CD4-positive, CD25-positive, alpha-beta regulatory T cell (primary cell): Measurements from ENCODE around the gene USP28. TPM values are rescaled to one million over a fixed set of nuclear protein-coding genes. Genes with fewer than 3 reads are reported as not detected.

Source experiments
- ATAC-seq, 2 donors: fragments of 150-1000 bp; cut with Tn5 transposase; one replicate each; pipeline ENCODE4 v1.10.0; 2021; ENCODE audit warnings: low read depth in 2 of 2, moderate number of reproducible peaks in 2 of 2, moderate library complexity in 1 of 2
- DNase-seq, 3 donors: peaks; one replicate each; pipeline versions ENCODE4 v3.0.0 to v3.0.0-alpha.2; 2012 to 2022; ENCODE audit warnings: mixed read lengths in 1 of 3
- H3K27ac ChIP-seq: one replicate; pipeline ENCODE4 v1.7.0; 2013; ENCODE audit warnings: mild to moderate bottlenecking, low read length; ENCODE audit not compliant: insufficient read depth, poor library complexity, severe bottlenecking
- H3K27me3 ChIP-seq: one replicate; pipeline ENCODE4 v1.7.0; 2013; ENCODE audit warnings: low read length; ENCODE audit not compliant: control insufficient read depth, insufficient read depth
- H3K36me3 ChIP-seq: one replicate; pipeline ENCODE4 v1.7.0; 2013; ENCODE audit warnings: mild to moderate bottlenecking, low read length, moderate library complexity; ENCODE audit not compliant: control insufficient read depth, insufficient read depth
- H3K4me1 ChIP-seq: 2 replicates; pipeline ENCODE4 v1.7.0; 2013; ENCODE audit warnings: mild to moderate bottlenecking, low read length; ENCODE audit not compliant: insufficient read depth, control insufficient read depth, poor library complexity, severe bottlenecking
- H3K4me3 ChIP-seq: one replicate; pipeline ENCODE4 v1.7.0; 2013; ENCODE audit warnings: low read depth, mild to moderate bottlenecking, low read length, moderate library complexity
- H3K9me3 ChIP-seq, 2 experiments: 1 replicate in 1 of 2; 2 replicates in 1 of 2; pipeline ENCODE4 v1.7.0; 2013; ENCODE audit warnings: low read length in 2 of 2, mild to moderate bottlenecking in 1 of 2, moderate library complexity in 1 of 2; ENCODE audit not compliant: control insufficient read depth in 2 of 2
- H3K27ac Mint-ChIP-seq, 3 donors: one replicate each; pipeline ENCODE4 v1.8.0; 2020 to 2022; ENCODE audit warnings: mild to moderate bottlenecking in 3 of 3, mixed read lengths in 3 of 3, moderate library complexity in 2 of 3
- H3K27me3 Mint-ChIP-seq: one replicate; pipeline ENCODE4 v1.8.0; 2022; ENCODE audit warnings: mild to moderate bottlenecking, mixed read lengths
- H3K36me3 Mint-ChIP-seq: one replicate; pipeline ENCODE4 v1.8.0; 2020; ENCODE audit warnings: mixed read lengths
- H3K4me1 Mint-ChIP-seq, 4 donors: one replicate each; pipeline ENCODE4 v1.8.0; 2020 to 2022; ENCODE audit warnings: mixed read lengths in 4 of 4, mild to moderate bottlenecking in 1 of 4
- H3K4me3 Mint-ChIP-seq, 4 donors: one replicate each; pipeline ENCODE4 v1.8.0; 2020 to 2022; ENCODE audit warnings: mild to moderate bottlenecking in 4 of 4, mixed read lengths in 4 of 4, moderate library complexity in 3 of 4
- H3K9me3 Mint-ChIP-seq, 7 donors: one replicate each; pipeline ENCODE4 v1.8.0; 2020 to 2022; ENCODE audit warnings: mixed read lengths in 7 of 7, mild to moderate bottlenecking in 3 of 7, moderate library complexity in 2 of 7
- polyA plus RNA-seq, 4 donors: library from polyadenylated mRNA; unstranded; fragments of 300-500 nt; fragmentation: Illumina TruSeq; gene quantifications; one replicate each; pipeline ENCODE4 v1.2.3, GENCODE V29; 2021
- total RNA-seq: library from RNA; stranded (reverse); gene quantifications from one replicate; pipeline ENCODE4 v1.2.3, GENCODE V29; 2022

The USP28 gene
- total and polyA plus RNA-seq, 5 donors from 2014 or later: 20.7 to 29.9 (median 27.2) TPM

GRCh38 chr11:113781682-113782081 lies 93.7 kb downstream of the USP28 start:
- Histone ChIP-seq H3K27ac (no peak overlapping the region), H3K27me3 (peaks cover 11% of the 10 kb centered on the region), H3K9me3 (no peaks in the 10 kb centered on the region), H3K36me3 (no peaks in the 10 kb centered on the region), H3K4me3 (no peak overlapping the region), H3K4me1 (no peaks in the 10 kb centered on the region)
- Mint-ChIP-seq H3K36me3 (no peaks in the 10 kb centered on the region), H3K4me1 (no peaks in the 10 kb centered on the region), H3K27ac (no peak overlapping the region), H3K4me3 (no peak overlapping the region), H3K27me3 (peaks cover 52% of the 10 kb centered on the region), H3K9me3 (peaks cover 0 to 2% (median 0%) of the 10 kb centered on the region in 7 donors)
- ATAC-seq: no peak
- DNase-seq: no peak

GRCh38 chr11:113779496-113779895 lies 95.9 kb downstream of the USP28 start, which contains the start of gene CLDN25:
CLDN25 (plus strand) TSS chr11:113779796; CDS start chr11:113779796, 0 bp downstream.
- H3K4me3 Mint-ChIP-seq: no peak within 1 kb of the TSS
- Histone ChIP-seq H3K27me3 (peaks cover 17% of the 10 kb centered on the region), H3K4me1 (no peaks in the 10 kb centered on the region), H3K9me3 (no peaks in the 10 kb centered on the region), H3K4me3 (no peak within 1 kb of the TSS), H3K27ac (no peak within 1 kb of the TSS), H3K36me3 (no peaks in the 10 kb centered on the region)
- ATAC-seq (no peak), DNase-seq (no peak)
- H3K9me3 Mint-ChIP-seq: peaks cover 0 to 2% (median 0%) of the 10 kb centered on the region in 7 donors
- peaks cover 0 to 5% (median 0%) of the 10 kb centered on the region in 4 donors for H3K4me1 Mint-ChIP-seq
- no peaks in the 10 kb centered on the region for H3K36me3 Mint-ChIP-seq
- H3K27ac Mint-ChIP-seq: no peak within 1 kb of the TSS
- peaks cover 63% of the 10 kb centered on the region for H3K27me3 Mint-ChIP-seq

GRCh38 chr11:113778111-113778910 lies 97.1 kb downstream of the USP28 start:
- no peak overlapping the region for H3K4me3 Mint-ChIP-seq
- DNase-seq (no peak), ATAC-seq (no peak)
- no peaks in the 10 kb centered on the region for H3K36me3 ChIP-seq
- no peak overlapping the region for H3K27ac Mint-ChIP-seq
- peaks cover under 1% of the 10 kb centered on the region for H3K4me1 ChIP-seq
- H3K36me3 Mint-ChIP-seq: no peaks in the 10 kb centered on the region
- H3K4me3 ChIP-seq: no peak overlapping the region
- H3K9me3 ChIP-seq: no peaks in the 10 kb centered on the region
- H3K27me3 Mint-ChIP-seq: peaks cover 58% of the 10 kb centered on the region
- H3K27ac ChIP-seq: no peak overlapping the region
- peaks cover 17% of the 10 kb centered on the region for H3K27me3 ChIP-seq
- H3K4me1 Mint-ChIP-seq: peaks cover 0 to 14% (median 4%) of the 10 kb centered on the region in 4 donors
- H3K9me3 Mint-ChIP-seq: peaks cover 0 to 2% (median 0%) of the 10 kb centered on the region in 7 donors

DNA sequence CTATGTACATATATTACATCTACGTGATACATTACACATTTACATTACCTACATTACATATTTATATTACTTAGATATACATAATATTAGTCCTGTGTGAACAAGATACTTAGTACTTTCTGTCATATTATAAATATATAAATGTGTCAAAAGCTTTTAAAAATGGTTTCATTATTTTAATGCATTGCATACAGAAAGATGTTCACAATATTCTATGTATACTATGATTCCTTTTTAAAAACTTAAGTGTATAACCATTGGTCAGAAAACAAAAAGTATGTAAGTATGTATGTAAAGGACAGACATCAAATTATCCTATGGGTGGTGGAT lies 101.2 kb downstream of the USP28 start:
- peaks cover 35% of the 10 kb centered on the region for H3K27me3 Mint-ChIP-seq
- DNase-seq (no peak), ATAC-seq (no peak)
- Histone ChIP-seq H3K4me3 (peak overlapping the region; percentile 92), H3K36me3 (no peaks in the 10 kb centered on the region), H3K4me1 (peaks cover 13% of the 10 kb centered on the region), H3K27ac (peak overlapping the region; percentile 67), H3K27me3 (peaks cover 6% of the 10 kb centered on the region), H3K9me3 (no peaks in the 10 kb centered on the region)
- peak overlapping the region; percentile 95 to 99 (median 98) for H3K4me3 Mint-ChIP-seq
- H3K4me1 Mint-ChIP-seq: peaks cover 8 to 37% (median 19%) of the 10 kb centered on the region in 4 donors
- no peaks in the 10 kb centered on the region for H3K36me3 Mint-ChIP-seq
- H3K9me3 Mint-ChIP-seq: peaks cover 0 to 2% (median 0%) of the 10 kb centered on the region in 7 donors
- H3K27ac Mint-ChIP-seq: peak overlapping the region; percentile 95 to 98 (median 96)

DNA sequence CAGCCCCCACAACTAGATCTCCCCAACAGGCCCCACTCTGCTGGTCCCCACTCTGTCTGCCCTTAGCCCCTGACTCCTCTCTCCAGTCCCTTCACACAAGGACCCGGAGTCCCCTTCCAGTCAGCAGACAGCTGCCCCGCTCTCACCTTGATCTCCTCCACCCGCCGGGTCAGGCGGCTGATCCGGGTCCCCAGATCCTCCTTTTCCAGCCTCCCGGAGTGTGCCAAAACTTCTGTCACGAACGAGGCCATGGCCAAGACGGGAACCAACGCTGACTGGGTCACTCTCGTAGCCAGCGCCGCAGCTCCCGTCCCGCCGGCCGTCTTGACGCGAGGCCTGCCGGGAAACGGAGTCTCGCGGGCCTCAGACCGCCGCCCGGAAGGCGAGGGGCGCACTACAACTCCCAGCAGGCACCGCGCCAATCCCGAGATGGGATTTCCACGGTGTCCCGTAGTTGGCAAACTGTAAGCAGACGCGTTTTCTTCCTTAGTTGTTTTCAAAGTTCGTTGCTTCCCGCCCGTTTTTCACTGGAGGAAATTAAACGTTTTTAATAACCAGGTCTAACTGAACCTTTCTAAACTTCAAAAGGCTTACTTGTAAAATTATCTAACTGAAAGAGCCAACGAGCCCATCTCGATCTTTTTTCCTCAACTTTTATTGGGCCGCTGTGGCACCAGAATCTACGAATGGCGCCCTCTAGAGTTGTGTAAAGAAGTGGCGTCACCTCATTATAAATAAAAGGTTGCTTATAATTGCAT lies 101.8 kb downstream of the USP28 start, which contains the start of gene ZW10:
Gene ZW10, minus strand, starts transcription at position 277 of the 758 bp plus-strand sequence. Its CDS starts 26 bp downstream, at position 251.
- Histone ChIP-seq H3K4me1 (peaks cover 13% of the 10 kb centered on the region), H3K27ac (peak within 1 kb of the TSS; percentile 67), H3K4me3 (peak within 1 kb of the TSS; percentile 92), H3K27me3 (peaks cover 6% of the 10 kb centered on the region), H3K9me3 (no peaks in the 10 kb centered on the region), H3K36me3 (peaks cover 2% of the 10 kb centered on the region)
- ATAC-seq (peak; percentile 97 to 98), DNase-seq (peak; percentile 90 to 97 (median 91))
- Mint-ChIP-seq H3K36me3 (no peaks in the 10 kb centered on the region), H3K4me1 (peaks cover 8 to 37% (median 22%) of the 10 kb centered on the region in 4 donors), H3K27ac (peak within 1 kb of the TSS; percentile 95 to 98 (median 96)), H3K27me3 (peaks cover 33% of the 10 kb centered on the region), H3K4me3 (peak within 1 kb of the TSS; percentile 95 to 99 (median 98)), H3K9me3 (peaks cover 0 to 2% (median 0%) of the 10 kb centered on the region in 7 donors)

DNA sequence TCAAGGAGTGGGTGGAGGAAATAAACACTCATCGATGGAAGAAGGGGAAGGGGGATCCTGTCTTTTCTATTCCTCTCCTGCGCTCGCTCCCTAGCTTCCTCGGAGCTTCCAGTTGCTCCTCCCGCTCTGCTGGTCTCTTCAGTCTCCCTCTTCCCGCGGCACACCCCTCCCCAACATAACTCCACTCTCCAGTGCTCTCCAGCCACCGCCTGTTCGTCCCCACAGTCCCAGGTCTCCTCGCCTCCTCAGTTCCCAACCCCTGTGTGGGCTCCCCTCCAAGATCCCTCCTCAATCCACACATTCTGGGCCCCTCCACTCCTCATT lies 102.3 kb downstream of the USP28 start:
- Mint-ChIP-seq H3K9me3 (peaks cover 0 to 2% (median 0%) of the 10 kb centered on the region in 7 donors), H3K27me3 (peaks cover 31% of the 10 kb centered on the region), H3K36me3 (peaks cover 3% of the 10 kb centered on the region), H3K4me1 (peaks cover 9 to 40% (median 23%) of the 10 kb centered on the region in 4 donors), H3K4me3 (peak overlapping the region; percentile 95 to 99 (median 98)), H3K27ac (peak overlapping the region; percentile 26 to 98 (median 95))
- Histone ChIP-seq H3K4me3 (peak overlapping the region; percentile 92), H3K27me3 (peaks cover 6% of the 10 kb centered on the region), H3K9me3 (no peaks in the 10 kb centered on the region), H3K27ac (no peak overlapping the region), H3K4me1 (peaks cover 13% of the 10 kb centered on the region), H3K36me3 (peaks cover 7% of the 10 kb centered on the region)
- DNase-seq: no peak
- ATAC-seq: no peak

DNA sequence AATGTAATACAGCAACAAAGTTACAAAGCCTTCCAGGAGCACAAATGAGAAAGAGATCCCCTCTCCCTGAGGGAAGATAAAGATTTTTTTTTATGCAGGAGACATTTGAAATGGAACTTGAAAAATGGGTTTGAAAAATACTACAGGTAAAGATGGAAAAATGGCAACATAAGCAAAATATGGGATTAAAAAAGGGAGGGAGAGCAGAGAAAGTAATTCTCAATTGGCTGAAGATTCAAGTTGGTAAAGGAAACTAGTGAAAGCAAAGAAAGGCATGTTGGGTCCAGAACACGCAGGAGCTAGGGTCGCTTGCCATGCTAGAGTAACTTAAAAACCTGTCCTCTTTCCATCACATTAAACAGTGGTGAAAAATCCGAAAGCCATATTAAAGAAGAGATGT lies 103.4 kb downstream of the USP28 start:
- H3K36me3 ChIP-seq: peaks cover 16% of the 10 kb centered on the region
- no peak for DNase-seq
- Mint-ChIP-seq H3K27me3 (peaks cover 26% of the 10 kb centered on the region), H3K4me1 (peaks cover 17 to 49% (median 30%) of the 10 kb centered on the region in 4 donors), H3K27ac (peak overlapping the region in 1 of 3 donors; percentile 47), H3K9me3 (no peaks in the 10 kb centered on the region), H3K4me3 (peak overlapping the region; percentile 95 to 99 (median 98)), H3K36me3 (peaks cover 12% of the 10 kb centered on the region)
- H3K4me3 ChIP-seq: peak overlapping the region; percentile 33
- H3K4me1 ChIP-seq: peaks cover 13% of the 10 kb centered on the region
- no peaks in the 10 kb centered on the region for H3K9me3 ChIP-seq
- peaks cover 6% of the 10 kb centered on the region for H3K27me3 ChIP-seq
- no peak for ATAC-seq
- H3K27ac ChIP-seq: no peak overlapping the region
